PFSK-1 (cell line): Measurements from ENCODE around the gene ZNF169.

ENCODE experiments used
- FOXP2 ChIP-seq: optimal IDR thresholded peaks from 2 replicates; pipeline ENCODE3; 2011; ENCODE audit warnings: borderline replicate concordance, control low read depth, inconsistent platforms; ENCODE audit not compliant: insufficient read depth; ENCODE audit errors: extremely low read length, extremely low read depth
- POLR2AphosphoS5 ChIP-seq: IDR thresholded peaks from 2 replicates; pipeline ENCODE4 v1.6.1; 2012; ENCODE audit warnings: low read depth, mild to moderate bottlenecking, control low read depth, low read length, moderate library complexity
- SIN3A ChIP-seq: IDR thresholded peaks from 2 replicates; pipeline ENCODE4 v1.6.1; 2012; ENCODE audit warnings: mild to moderate bottlenecking, low read length, moderate library complexity, borderline replicate concordance; ENCODE audit not compliant: insufficient read depth
- TAF1 ChIP-seq: IDR thresholded peaks from 2 replicates; pipeline ENCODE4 v1.6.1; 2012; ENCODE audit warnings: low read length, control low read depth, borderline replicate concordance; ENCODE audit not compliant: insufficient read depth
- TF ChIP-seq, protein P1 (sequence below), 2 experiments: IDR thresholded peaks; 2 replicates each; pipeline versions ENCODE4 v1.6.1 to v1.8.0; 2011 to 2012; ENCODE audit warnings: low read depth in 2 of 2, low read length in 2 of 2, control low read depth in 1 of 2, inconsistent platforms in 1 of 2, mild to moderate bottlenecking in 1 of 2, moderate library complexity in 1 of 2; ENCODE audit not compliant: insufficient read depth in 1 of 2

DNA sequence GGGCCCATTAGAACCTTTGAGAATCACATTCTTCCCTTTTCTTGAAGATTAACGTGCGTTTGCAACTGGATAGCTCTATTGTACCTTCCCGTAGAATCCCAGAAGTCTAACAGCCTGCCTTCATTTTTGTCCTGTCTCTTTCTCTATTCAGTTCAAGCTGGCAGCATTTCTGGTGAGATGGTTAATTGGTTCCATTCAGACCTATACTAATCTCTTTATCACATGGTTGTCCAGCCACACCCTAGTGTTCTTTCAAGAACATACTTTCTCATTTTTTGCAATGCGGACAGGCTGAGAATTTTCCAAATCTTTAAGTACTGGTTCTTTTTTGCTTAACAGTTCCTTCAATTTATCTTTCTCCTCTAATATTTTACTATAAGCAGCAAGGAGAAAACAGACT lies 43.3 kb downstream of the ZNF169 start:
- TF ChIP-seq, protein P1, sequence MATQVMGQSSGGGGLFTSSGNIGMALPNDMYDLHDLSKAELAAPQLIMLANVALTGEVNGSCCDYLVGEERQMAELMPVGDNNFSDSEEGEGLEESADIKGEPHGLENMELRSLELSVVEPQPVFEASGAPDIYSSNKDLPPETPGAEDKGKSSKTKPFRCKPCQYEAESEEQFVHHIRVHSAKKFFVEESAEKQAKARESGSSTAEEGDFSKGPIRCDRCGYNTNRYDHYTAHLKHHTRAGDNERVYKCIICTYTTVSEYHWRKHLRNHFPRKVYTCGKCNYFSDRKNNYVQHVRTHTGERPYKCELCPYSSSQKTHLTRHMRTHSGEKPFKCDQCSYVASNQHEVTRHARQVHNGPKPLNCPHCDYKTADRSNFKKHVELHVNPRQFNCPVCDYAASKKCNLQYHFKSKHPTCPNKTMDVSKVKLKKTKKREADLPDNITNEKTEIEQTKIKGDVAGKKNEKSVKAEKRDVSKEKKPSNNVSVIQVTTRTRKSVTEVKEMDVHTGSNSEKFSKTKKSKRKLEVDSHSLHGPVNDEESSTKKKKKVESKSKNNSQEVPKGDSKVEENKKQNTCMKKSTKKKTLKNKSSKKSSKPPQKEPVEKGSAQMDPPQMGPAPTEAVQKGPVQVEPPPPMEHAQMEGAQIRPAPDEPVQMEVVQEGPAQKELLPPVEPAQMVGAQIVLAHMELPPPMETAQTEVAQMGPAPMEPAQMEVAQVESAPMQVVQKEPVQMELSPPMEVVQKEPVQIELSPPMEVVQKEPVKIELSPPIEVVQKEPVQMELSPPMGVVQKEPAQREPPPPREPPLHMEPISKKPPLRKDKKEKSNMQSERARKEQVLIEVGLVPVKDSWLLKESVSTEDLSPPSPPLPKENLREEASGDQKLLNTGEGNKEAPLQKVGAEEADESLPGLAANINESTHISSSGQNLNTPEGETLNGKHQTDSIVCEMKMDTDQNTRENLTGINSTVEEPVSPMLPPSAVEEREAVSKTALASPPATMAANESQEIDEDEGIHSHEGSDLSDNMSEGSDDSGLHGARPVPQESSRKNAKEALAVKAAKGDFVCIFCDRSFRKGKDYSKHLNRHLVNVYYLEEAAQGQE (IDR thresholded peaks at IDR 0.05; ENCODE audit: insufficient read depth in 1 of 2, low read depth in 2 of 2, low read length in 2 of 2) = no peak
- TF ChIP-seq SIN3A (no peak), POLR2AphosphoS5 (no peak), TAF1 (no peak), FOXP2 (no peak)
